ENCODE results near the gene TMEM243. TPM values are rescaled to one million over a fixed set of nuclear protein-coding genes. Genes with fewer than 3 reads are reported as not detected.

The TMEM243 gene
- total RNA-seq, 2 experiments from 2014 or later, result 42.1 to 42.5 TPM

GRCh38 chr7:87187120-87187519 lies 32.4 kb downstream of the TMEM243 start:
- H3K36me3 Mint-ChIP-seq (ENCODE audit: low read depth), result peaks cover 73% of the 10 kb centered on the region
- H3K4me1 Mint-ChIP-seq, result peaks cover 29% of the 10 kb centered on the region
- no peak overlapping the region for H3K4me3 Mint-ChIP-seq
- H3K27ac Mint-ChIP-seq, result no peak overlapping the region
- H3K27me3 Mint-ChIP-seq, result no peaks in the 10 kb centered on the region
- ChIA-PET POLR2A (interaction anchor here (3.5 kb wide), 1 partner anchor 34 kb away, joined by 20 read pairs; the partner anchor contains the start of gene DMTF1), CTCF (interaction anchor here (1.1 to 1.9 kb wide), 2 partner anchors 11 to 13 kb away, joined by 4 to 5 read pairs; no protein-coding TSS in a partner anchor)
- no peaks in the 10 kb centered on the region for H3K9me3 Mint-ChIP-seq
- DNase-seq, result no peak

GRCh38 chr7:87179180-87179579 lies 40.4 kb downstream of the TMEM243 start:
- Mint-ChIP-seq H3K36me3 (ENCODE audit: low read depth) (peaks cover 69% of the 10 kb centered on the region), H3K27me3 (no peaks in the 10 kb centered on the region), H3K27ac (no peak overlapping the region), H3K4me1 (peaks cover 32% of the 10 kb centered on the region), H3K4me3 (no peak overlapping the region), H3K9me3 (no peaks in the 10 kb centered on the region)
- POLR2A ChIA-PET, result no interaction called here
- CTCF ChIA-PET, result no interaction called here
- DNase-seq, result no peak

GRCh38 chr7:87178320-87178719 lies 41.2 kb downstream of the TMEM243 start:
- Mint-ChIP-seq H3K27ac (no peak overlapping the region), H3K9me3 (no peaks in the 10 kb centered on the region), H3K36me3 (ENCODE audit: low read depth) (peaks cover 69% of the 10 kb centered on the region), H3K27me3 (no peaks in the 10 kb centered on the region), H3K4me3 (no peak overlapping the region), H3K4me1 (peaks cover 25% of the 10 kb centered on the region)
- ChIA-PET POLR2A (interaction anchor here (1.8 kb wide), 1 partner anchor 41 kb away, joined by 4 read pairs; the partner anchor contains the start of gene TMEM243), CTCF (no interaction called here)
- no peak for DNase-seq

GRCh38 chr7:87173471-87173870 lies 46.1 kb downstream of the TMEM243 start:
- Mint-ChIP-seq H3K4me3 (no peak overlapping the region), H3K27me3 (no peaks in the 10 kb centered on the region), H3K9me3 (no peaks in the 10 kb centered on the region), H3K27ac (no peak overlapping the region), H3K36me3 (ENCODE audit: low read depth) (peaks cover 70% of the 10 kb centered on the region), H3K4me1 (peaks cover 9% of the 10 kb centered on the region)
- no peak for DNase-seq
- ChIA-PET POLR2A (interaction anchor here (0.9 to 4.7 kb wide), 2 partner anchors 20 to 39 kb away, joined by 4 to 19 read pairs; partner anchors contain the start of gene DMTF1), CTCF (interaction anchor here (1.1 kb wide), 1 partner anchor 22 kb away, joined by 3 read pairs; the partner anchor contains the start of gene DMTF1)

- Mint-ChIP-seq H3K27ac (no peak overlapping the region), H3K4me1 (peaks cover 4% of the 10 kb centered on the region), H3K27me3 (no peaks in the 10 kb centered on the region), H3K9me3 (no peaks in the 10 kb centered on the region), H3K36me3 (ENCODE audit: low read depth) (peaks cover 69% of the 10 kb centered on the region), H3K4me3 (no peak overlapping the region)
- ChIA-PET CTCF (interaction anchor here (0.9 kb wide), 1 partner anchor 15 kb away, joined by 3 read pairs; no protein-coding TSS in a partner anchor), POLR2A (interaction anchor here (4.7 kb wide), 1 partner anchor 18 kb away, joined by 19 read pairs; the partner anchor contains the start of gene DMTF1)
- no peak for DNase-seq
Observed at GRCh38 chr7:87171282-87171934, 48.1 kb downstream of the TMEM243 start.

- DNase-seq, result no peak
- Mint-ChIP-seq H3K27me3 (no peaks in the 10 kb centered on the region), H3K27ac (no peak overlapping the region), H3K36me3 (ENCODE audit: low read depth) (peaks cover 68% of the 10 kb centered on the region), H3K4me1 (no peaks in the 10 kb centered on the region), H3K9me3 (no peaks in the 10 kb centered on the region), H3K4me3 (no peak overlapping the region)
- CTCF ChIA-PET, result no interaction called here
- POLR2A ChIA-PET, result interaction anchor here (4.7 kb wide), 1 partner anchor 17 kb away, joined by 19 read pairs; the partner anchor contains the start of gene DMTF1
Observed at GRCh38 chr7:87170828-87171227, 48.7 kb downstream of the TMEM243 start.

GRCh38 chr7:87164433-87164832 lies 55.1 kb downstream of the TMEM243 start:
- no peaks in the 10 kb centered on the region for H3K27me3 Mint-ChIP-seq

GRCh38 chr7:87159538-87159937 lies 60.0 kb downstream of the TMEM243 start:
- no peak for DNase-seq
- ChIA-PET POLR2A (interaction anchor here (1.0 to 14.2 kb wide), 3 partner anchors 24 to 57 kb away, joined by 3 to 337 read pairs (median 3); partner anchors contain the start of gene TMEM243), CTCF (interaction anchor here (3.8 kb wide), 1 partner anchor 11 kb away, joined by 10 read pairs; no protein-coding TSS in a partner anchor)
- Mint-ChIP-seq H3K4me1 (peaks cover 48% of the 10 kb centered on the region), H3K27ac (no peak overlapping the region), H3K4me3 (no peak overlapping the region), H3K27me3 (no peaks in the 10 kb centered on the region), H3K9me3 (no peaks in the 10 kb centered on the region), H3K36me3 (ENCODE audit: low read depth) (peaks cover 55% of the 10 kb centered on the region)

More at GRCh38 chr7:87164433-87164832, 55.1 kb downstream of the TMEM243 start:
- Mint-ChIP-seq H3K9me3 (no peaks in the 10 kb centered on the region), H3K4me1 (peaks cover 13% of the 10 kb centered on the region), H3K27ac (no peak overlapping the region), H3K36me3 (ENCODE audit: low read depth) (peaks cover 68% of the 10 kb centered on the region), H3K4me3 (no peak overlapping the region)
- ChIA-PET CTCF (interaction anchor here (1.6 kb wide), 1 partner anchor 72 kb away, joined by 3 read pairs; no protein-coding TSS in a partner anchor), POLR2A (interaction anchor here (1.0 to 1.7 kb wide), 2 partner anchors 12 to 19 kb away, joined by 3 to 7 read pairs; partner anchors contain the start of gene DMTF1)
- no peak for DNase-seq

GRCh38 chr7:87156709-87157108 lies 62.8 kb downstream of the TMEM243 start:
- Mint-ChIP-seq H3K36me3 (ENCODE audit: low read depth) (peaks cover 42% of the 10 kb centered on the region), H3K9me3 (no peaks in the 10 kb centered on the region), H3K4me1 (peaks cover 55% of the 10 kb centered on the region)

GRCh38 chr7:87155788-87156187 lies 63.7 kb downstream of the TMEM243 start:
- no peak overlapping the region for H3K4me3 Mint-ChIP-seq
- no peaks in the 10 kb centered on the region for H3K9me3 Mint-ChIP-seq
- H3K4me1 Mint-ChIP-seq, result peaks cover 61% of the 10 kb centered on the region
- POLR2A ChIA-PET, result interaction anchor here (14.2 kb wide), 1 partner anchor 61 kb away, joined by 337 read pairs; the partner anchor contains the start of gene TMEM243
- no peak overlapping the region for H3K27ac Mint-ChIP-seq
- DNase-seq, result no peak
- CTCF ChIA-PET, result no interaction called here
- no peaks in the 10 kb centered on the region for H3K27me3 Mint-ChIP-seq
- peaks cover 42% of the 10 kb centered on the region for H3K36me3 Mint-ChIP-seq (ENCODE audit: low read depth)

More at GRCh38 chr7:87156709-87157108, 62.8 kb downstream of the TMEM243 start:
- Mint-ChIP-seq H3K4me3 (no peak overlapping the region), H3K27ac (no peak overlapping the region), H3K27me3 (no peaks in the 10 kb centered on the region)
- no peak for DNase-seq
- ChIA-PET CTCF (no interaction called here), POLR2A (interaction anchor here (14.2 kb wide), 1 partner anchor 60 kb away, joined by 337 read pairs; the partner anchor contains the start of gene TMEM243)

- ChIA-PET CTCF (interaction anchor here (0.6 to 3.3 kb wide), 7 partner anchors 26 to 229 kb away, joined by 3 to 23 read pairs (median 4); partner anchors contain the start of gene TMEM243), POLR2A (interaction anchor here (1.3 to 14.2 kb wide), 7 partner anchors 13 to 191 kb away, joined by 3 to 337 read pairs (median 18); partner anchors contain the start of genes CROT, ELAPOR2 and TMEM243)
- Mint-ChIP-seq H3K9me3 (no peaks in the 10 kb centered on the region), H3K4me3 (peak overlapping the region; percentile 94), H3K27ac (no peak overlapping the region), H3K27me3 (no peaks in the 10 kb centered on the region), H3K36me3 (ENCODE audit: low read depth) (peaks cover 35% of the 10 kb centered on the region), H3K4me1 (peaks cover 54% of the 10 kb centered on the region)
- no peak for DNase-seq
Observed at GRCh38 chr7:87154569-87154968, 65.0 kb downstream of the TMEM243 start.

GRCh38 chr7:87154166-87154565 lies 65.4 kb downstream of the TMEM243 start:
- Mint-ChIP-seq H3K4me3 (peak overlapping the region; percentile 94), H3K9me3 (no peaks in the 10 kb centered on the region), H3K4me1 (peaks cover 50% of the 10 kb centered on the region), H3K36me3 (ENCODE audit: low read depth) (peaks cover 33% of the 10 kb centered on the region), H3K27ac (peak overlapping the region; percentile 93), H3K27me3 (no peaks in the 10 kb centered on the region)
- ChIA-PET POLR2A (interaction anchor here (1.3 to 14.2 kb wide), 8 partner anchors 8 to 191 kb away, joined by 3 to 337 read pairs (median 17); partner anchors contain the start of genes CROT, ELAPOR2 and TMEM243), CTCF (interaction anchor here (0.9 to 3.3 kb wide), 7 partner anchors 26 to 228 kb away, joined by 3 to 23 read pairs (median 4); partner anchors contain the start of gene TMEM243)
- DNase-seq, result no peak
